ENCODE data around the gene ABHD10. TPM values are rescaled to one million over a fixed set of nuclear protein-coding genes. Genes with fewer than 3 reads are reported as not detected.

ABHD10 gene
- total RNA-seq, 5 donors from 2014 or later (not counting 1 experiment from before 2014, with no cell fraction given), result 18.3 to 31.8 (median 28.1) TPM

DNA sequence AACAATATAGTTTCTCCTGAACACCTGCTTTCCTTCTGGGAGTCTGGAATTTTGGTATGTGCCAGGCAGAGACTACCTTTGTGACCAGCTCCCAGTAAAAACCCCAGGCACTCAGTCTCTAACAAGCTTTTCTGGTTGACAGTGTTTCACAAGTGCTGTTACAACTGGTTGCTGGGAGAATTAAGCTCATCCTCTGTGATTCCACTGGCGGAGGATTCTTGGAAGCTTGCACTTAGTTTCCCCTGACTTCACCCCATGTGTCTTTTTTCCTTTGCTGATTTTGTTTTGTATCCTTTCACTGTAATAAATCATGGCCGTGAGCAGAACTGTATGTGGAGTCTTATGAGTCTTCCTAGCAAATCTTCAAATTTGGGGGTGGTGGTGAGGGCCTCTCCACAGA lies 14.2 kb downstream of the ABHD10 start:
- DNase-seq, result no peak
- CTCF ChIA-PET, result interaction anchor here (0.6 to 1.9 kb wide), 6 partner anchors 20 to 278 kb away, joined by 3 to 10 read pairs (median 3); no protein-coding TSS in a partner anchor
- Histone ChIP-seq H3K36me3 (ENCODE audit: control insufficient read depth in 2 of 2, extremely low read depth in 1 of 2, insufficient read depth in 1 of 2, low read length in 1 of 2) (peaks cover 0 to 23% of the 10 kb centered on the region in 2 donors), H3K9me3 (no peaks in the 10 kb centered on the region), H3K4me3 (ENCODE audit: control insufficient read depth in 1 of 2, extremely low read depth in 1 of 2, low read length in 1 of 2) (no peak overlapping the region), H3K4me1 (ENCODE audit: control insufficient read depth in 1 of 2, extremely low read depth in 1 of 2, insufficient read depth in 2 of 2, low read length in 2 of 2) (peaks cover 0 to 3% of the 10 kb centered on the region in 2 experiments), H3K27me3 (replicated peaks in 1 of 2; ENCODE audit: control insufficient read depth in 2 of 2, extremely low read depth in 1 of 2, insufficient read depth in 2 of 2, low read length in 1 of 2) (no peaks in the 10 kb centered on the region), H3K27ac (ENCODE audit: low read length) (no peak overlapping the region)
- Mint-ChIP-seq H3K4me1 (peaks cover 8 to 9% (median 9%) of the 10 kb centered on the region in 3 donors), H3K4me3 (no peak overlapping the region), H3K27ac (no peak overlapping the region), H3K27me3 (peaks cover 0 to 4% of the 10 kb centered on the region in 2 donors), H3K9me3 (no peaks in the 10 kb centered on the region), H3K36me3 (peaks cover 29% of the 10 kb centered on the region)
- ATAC-seq (replicated peaks in 1 of 4), result no peak
- WGBS (ENCODE audit: insufficient coverage), result no CpG with 5 or more reads among the region's 2 CpGs
- POLR2A ChIA-PET, result no interaction called here

DNA sequence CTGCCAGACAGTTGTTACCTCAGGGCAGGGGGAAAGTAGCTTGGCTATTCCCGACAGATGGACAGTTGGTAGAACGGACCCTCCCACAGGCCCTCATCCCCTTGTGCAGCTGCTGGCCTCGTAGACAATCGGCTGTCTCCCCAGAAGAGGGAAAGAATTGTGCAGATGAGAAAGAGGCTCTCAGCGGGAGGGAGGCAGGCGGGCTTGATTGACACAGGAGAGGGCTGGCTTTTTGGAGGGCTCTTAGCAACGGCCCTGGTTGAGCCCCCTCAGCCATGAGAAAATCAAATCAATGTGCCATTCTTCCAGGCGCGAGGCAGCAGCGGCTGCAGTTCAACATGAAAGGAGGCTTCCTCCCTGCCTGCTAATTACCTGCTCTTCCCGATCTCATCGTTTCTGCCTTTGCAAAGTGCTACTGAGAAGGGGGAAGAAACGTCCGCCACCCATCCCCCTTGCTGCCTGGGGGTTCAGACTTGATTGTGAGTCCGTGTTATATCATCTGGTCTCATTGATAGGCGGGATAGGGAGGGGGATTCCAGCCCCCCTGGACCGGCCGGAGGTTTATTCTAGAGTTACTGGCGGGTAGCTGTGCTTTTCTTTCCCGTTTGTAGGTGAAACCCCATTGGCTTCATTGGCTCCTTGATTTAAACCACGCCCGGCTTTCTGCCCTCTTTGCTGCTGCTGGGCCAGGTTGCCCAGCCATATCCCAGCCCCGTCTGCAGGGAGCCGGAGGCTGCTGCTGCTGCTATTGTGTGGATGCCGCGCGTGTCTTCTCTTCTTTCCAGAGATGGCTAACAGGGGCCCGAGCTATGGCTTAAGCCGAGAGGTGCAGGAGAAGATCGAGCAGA lies 20.0 kb downstream of the ABHD10 start, which contains the start of gene TAGLN3:
Gene TAGLN3, plus strand, starts transcription at position 287 of the 848 bp plus-strand sequence. Its CDS starts 501 bp downstream, at position 788.
- CTCF ChIA-PET, result interaction anchor here in 1 of 2 donors (0.5 to 3.2 kb wide), 5 partner anchors 9 to 17 kb away, joined by 3 to 11 read pairs (median 4); no protein-coding TSS in a partner anchor
- H3K36me3 Mint-ChIP-seq, result no peaks in the 10 kb centered on the region
- peaks cover 28 to 35% (median 34%) of the 10 kb centered on the region in 3 donors for H3K4me1 Mint-ChIP-seq
- peak within 1 kb of the TSS; percentile 69 to 77 (median 72) for H3K4me3 Mint-ChIP-seq
- no peak within 1 kb of the TSS for H3K27ac Mint-ChIP-seq
- Histone ChIP-seq H3K4me1 (ENCODE audit: control insufficient read depth in 1 of 2, extremely low read depth in 1 of 2, insufficient read depth in 2 of 2, low read length in 2 of 2) (peaks cover 21 to 29% of the 10 kb centered on the region in 2 experiments), H3K4me3 (ENCODE audit: control insufficient read depth in 1 of 2, extremely low read depth in 1 of 2, low read length in 1 of 2) (peak within 1 kb of the TSS in 1 of 2 donors; percentile 80), H3K27me3 (replicated peaks in 1 of 2; ENCODE audit: control insufficient read depth in 2 of 2, extremely low read depth in 1 of 2, insufficient read depth in 2 of 2, low read length in 1 of 2) (peaks cover 0 to 10% of the 10 kb centered on the region in 2 experiments), H3K36me3 (ENCODE audit: control insufficient read depth in 2 of 2, extremely low read depth in 1 of 2, insufficient read depth in 1 of 2, low read length in 1 of 2) (no peaks in the 10 kb centered on the region), H3K9me3 (no peaks in the 10 kb centered on the region), H3K27ac (ENCODE audit: low read length) (no peak within 1 kb of the TSS)
- POLR2A ChIA-PET, result interaction anchor here in 1 of 2 donors (0.5 kb wide), 1 partner anchor 356 kb away, joined by 3 read pairs; no protein-coding TSS in a partner anchor
- peak; percentile 28 to 62 (median 36) for ATAC-seq (replicated peaks in 1 of 4)
- DNase-seq, result peak in 2 of 35 experiments; percentile 0 to 19
- WGBS (ENCODE audit: insufficient coverage), result 39% methylated on average over 14 of the region's 30 CpGs
- H3K27me3 Mint-ChIP-seq, result peaks cover 1 to 4% of the 10 kb centered on the region in 2 donors
- no peaks in the 10 kb centered on the region for H3K9me3 Mint-ChIP-seq

DNA sequence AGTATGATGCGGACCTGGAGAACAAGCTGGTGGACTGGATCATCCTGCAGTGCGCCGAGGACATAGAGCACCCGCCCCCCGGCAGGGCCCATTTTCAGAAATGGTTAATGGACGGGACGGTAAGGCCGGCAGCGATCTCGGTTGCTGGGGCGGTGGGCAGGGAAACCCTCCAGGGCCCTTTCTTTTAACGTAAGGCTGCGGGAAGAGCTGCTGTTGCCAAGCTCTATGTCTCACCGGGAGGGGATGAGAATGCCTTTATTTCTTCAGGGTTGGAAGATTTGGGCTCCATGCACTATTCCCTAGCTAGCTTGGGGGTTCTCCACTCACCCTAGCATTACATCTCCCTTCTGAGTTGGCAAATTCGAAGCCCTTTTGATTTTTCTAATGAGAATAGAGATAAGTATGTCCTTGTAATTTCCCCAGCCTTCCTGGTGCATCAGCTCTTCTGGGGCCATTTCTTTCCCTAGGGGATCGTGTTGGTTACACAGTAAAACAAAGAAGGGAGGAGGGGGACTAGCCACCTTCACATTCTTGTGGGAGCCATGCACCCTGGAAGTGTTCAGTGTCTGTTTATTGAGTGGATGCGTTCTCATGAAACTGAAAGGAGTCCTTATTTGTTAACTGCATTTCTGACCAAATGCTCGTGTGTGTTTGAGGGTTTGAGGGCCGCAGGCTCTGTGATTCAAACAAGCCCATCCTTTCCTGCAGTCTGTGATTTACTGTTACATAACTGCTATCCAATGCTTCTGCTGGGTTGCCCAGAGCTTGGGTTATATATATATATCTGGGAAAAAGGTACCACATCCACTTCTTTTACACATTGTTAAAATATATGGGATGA lies 20.9 kb downstream of the ABHD10 start:
- DNase-seq (no peak), ATAC-seq (replicated peaks in 1 of 4) (no peak)
- H3K27ac ChIP-seq (ENCODE audit: low read length), result no peak overlapping the region
- H3K36me3 ChIP-seq (ENCODE audit: control insufficient read depth in 2 of 2, extremely low read depth in 1 of 2, insufficient read depth in 1 of 2, low read length in 1 of 2), result no peaks in the 10 kb centered on the region
- ChIA-PET CTCF (interaction anchor here (0.6 to 3.2 kb wide), 5 partner anchors 10 to 45 kb away, joined by 3 to 11 read pairs (median 4); no protein-coding TSS in a partner anchor), POLR2A (interaction anchor here in 1 of 2 donors (0.7 kb wide), 1 partner anchor 635 kb away, joined by 3 read pairs; no protein-coding TSS in a partner anchor)
- peaks cover 0 to 10% of the 10 kb centered on the region in 2 experiments for H3K27me3 ChIP-seq (replicated peaks in 1 of 2; ENCODE audit: control insufficient read depth in 2 of 2, extremely low read depth in 1 of 2, insufficient read depth in 2 of 2, low read length in 1 of 2)
- Mint-ChIP-seq H3K4me3 (peak overlapping the region in 2 of 3 donors; percentile 69 to 77), H3K9me3 (no peaks in the 10 kb centered on the region), H3K36me3 (no peaks in the 10 kb centered on the region), H3K27ac (no peak overlapping the region), H3K4me1 (peaks cover 28 to 41% (median 39%) of the 10 kb centered on the region in 3 donors), H3K27me3 (peaks cover 1 to 4% of the 10 kb centered on the region in 2 donors)
- peaks cover 21 to 29% of the 10 kb centered on the region in 2 experiments for H3K4me1 ChIP-seq (ENCODE audit: control insufficient read depth in 1 of 2, extremely low read depth in 1 of 2, insufficient read depth in 2 of 2, low read length in 2 of 2)
- peak overlapping the region in 1 of 2 donors; percentile 80 for H3K4me3 ChIP-seq (ENCODE audit: control insufficient read depth in 1 of 2, extremely low read depth in 1 of 2, low read length in 1 of 2)
- no peaks in the 10 kb centered on the region for H3K9me3 ChIP-seq
- WGBS (ENCODE audit: insufficient coverage), result 80% methylated on average over 11 of the region's 19 CpGs

DNA sequence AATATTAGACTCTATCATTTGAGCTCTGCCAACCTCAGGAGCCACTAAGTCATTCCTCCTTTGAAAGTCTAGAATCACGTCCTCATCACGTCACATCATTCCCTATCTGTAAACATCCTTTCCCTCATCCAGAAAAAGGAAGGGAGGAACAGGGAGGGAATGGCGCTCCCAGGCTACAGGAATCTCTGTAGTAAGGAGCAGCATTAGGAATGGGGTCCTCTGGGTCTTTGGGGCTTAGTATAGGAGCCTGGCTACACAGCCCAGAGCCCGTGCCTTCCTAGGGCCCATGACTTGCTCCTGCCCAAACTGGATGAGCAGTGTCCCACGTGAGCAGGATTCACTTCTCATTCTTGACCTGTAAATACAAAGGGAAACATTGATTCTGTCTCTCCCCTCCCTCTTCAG lies 21.5 kb downstream of the ABHD10 start:
- Mint-ChIP-seq H3K4me1 (peaks cover 28 to 41% (median 40%) of the 10 kb centered on the region in 3 donors), H3K27me3 (peaks cover 1 to 4% of the 10 kb centered on the region in 2 donors), H3K4me3 (no peak overlapping the region), H3K27ac (no peak overlapping the region), H3K36me3 (no peaks in the 10 kb centered on the region), H3K9me3 (no peaks in the 10 kb centered on the region)
- Histone ChIP-seq H3K36me3 (ENCODE audit: control insufficient read depth in 2 of 2, extremely low read depth in 1 of 2, insufficient read depth in 1 of 2, low read length in 1 of 2) (no peaks in the 10 kb centered on the region), H3K4me3 (ENCODE audit: control insufficient read depth in 1 of 2, extremely low read depth in 1 of 2, low read length in 1 of 2) (no peak overlapping the region), H3K27ac (ENCODE audit: low read length) (no peak overlapping the region), H3K4me1 (ENCODE audit: control insufficient read depth in 1 of 2, extremely low read depth in 1 of 2, insufficient read depth in 2 of 2, low read length in 2 of 2) (peaks cover 21 to 29% of the 10 kb centered on the region in 2 experiments), H3K27me3 (replicated peaks in 1 of 2; ENCODE audit: control insufficient read depth in 2 of 2, extremely low read depth in 1 of 2, insufficient read depth in 2 of 2, low read length in 1 of 2) (peaks cover 0 to 10% of the 10 kb centered on the region in 2 experiments), H3K9me3 (no peaks in the 10 kb centered on the region)
- 100% methylated on average over 1 of the region's 5 CpGs for WGBS (ENCODE audit: insufficient coverage)
- no peak for DNase-seq
- POLR2A ChIA-PET, result no interaction called here
- ATAC-seq (replicated peaks in 1 of 4), result no peak
- CTCF ChIA-PET, result interaction anchor here (0.6 to 3.2 kb wide), 3 partner anchors 11 to 44 kb away, joined by 3 to 11 read pairs (median 4); no protein-coding TSS in a partner anchor

DNA sequence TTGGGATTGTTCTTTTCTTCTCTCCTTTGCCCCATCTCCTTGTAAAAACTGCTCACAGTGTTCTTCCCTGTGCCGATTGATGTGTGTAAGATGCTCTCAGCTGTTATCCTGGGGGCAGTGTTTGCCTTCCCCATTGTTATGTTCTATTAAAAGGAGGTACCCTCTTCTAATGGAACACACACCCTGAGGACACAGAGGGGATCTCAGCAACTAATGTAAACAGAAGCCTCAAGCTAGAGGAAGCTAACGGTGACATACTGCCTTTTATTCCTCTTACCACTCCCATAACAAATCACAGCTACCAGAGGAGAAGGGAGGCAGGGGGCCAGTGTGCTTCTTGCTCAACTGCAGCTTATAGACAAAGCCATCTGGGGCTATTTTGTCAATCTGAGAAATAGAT lies 22.1 kb downstream of the ABHD10 start:
- H3K36me3 ChIP-seq (ENCODE audit: control insufficient read depth in 2 of 2, extremely low read depth in 1 of 2, insufficient read depth in 1 of 2, low read length in 1 of 2), result no peaks in the 10 kb centered on the region
- Mint-ChIP-seq H3K4me1 (peaks cover 28 to 41% (median 40%) of the 10 kb centered on the region in 3 donors), H3K27me3 (peaks cover 1 to 4% of the 10 kb centered on the region in 2 donors), H3K36me3 (no peaks in the 10 kb centered on the region), H3K9me3 (no peaks in the 10 kb centered on the region), H3K4me3 (no peak overlapping the region), H3K27ac (no peak overlapping the region)
- peaks cover 0 to 10% of the 10 kb centered on the region in 2 experiments for H3K27me3 ChIP-seq (replicated peaks in 1 of 2; ENCODE audit: control insufficient read depth in 2 of 2, extremely low read depth in 1 of 2, insufficient read depth in 2 of 2, low read length in 1 of 2)
- ATAC-seq (replicated peaks in 1 of 4) (no peak), DNase-seq (no peak)
- ChIA-PET POLR2A (interaction anchor here in 1 of 2 donors (0.6 kb wide), 1 partner anchor 298 kb away, joined by 5 read pairs; no protein-coding TSS in a partner anchor), CTCF (interaction anchor here (0.7 to 4.1 kb wide), 4 partner anchors 11 to 26 kb away, joined by 3 to 21 read pairs (median 7); no protein-coding TSS in a partner anchor)
- no CpG with 5 or more reads among the region's 2 CpGs for WGBS (ENCODE audit: insufficient coverage)
- no peak overlapping the region for H3K4me3 ChIP-seq (ENCODE audit: control insufficient read depth in 1 of 2, extremely low read depth in 1 of 2, low read length in 1 of 2)
- H3K9me3 ChIP-seq, result no peaks in the 10 kb centered on the region
- no peak overlapping the region for H3K27ac ChIP-seq (ENCODE audit: low read length)
- H3K4me1 ChIP-seq (ENCODE audit: control insufficient read depth in 1 of 2, extremely low read depth in 1 of 2, insufficient read depth in 2 of 2, low read length in 2 of 2), result peaks cover 21 to 29% of the 10 kb centered on the region in 2 experiments

All from T-cell (primary cell).